HepG2 (cell line): Measurements from ENCODE around the gene MLLT1. TPM values are rescaled to one million over a fixed set of nuclear protein-coding genes. Genes with fewer than 3 reads are reported as not detected.
A peak's percentile ranks its signal among the peaks of the same experiment; 100 is the strongest.

Source experiments
- AHR ChIP-seq: IDR thresholded peaks from 2 replicates; pipeline ENCODE4 v1.6.1; 2018; ENCODE audit warnings: missing genetic modification reagents, missing compliant biosample characterization
- CENPT ChIP-seq: sonication (generic); formaldehyde crosslinking; IDR thresholded peaks from 2 replicates; pipeline ENCODE4 v1.8.0; 2022; ENCODE audit warnings: low read depth, mild to moderate bottlenecking, moderate library complexity, missing genetic modification reagents
- FIP1L1 ChIP-seq: fragments of 200-400 bp; formaldehyde crosslinking; IDR thresholded peaks from 2 replicates; pipeline ENCODE4 v1.6.1; 2018; ENCODE audit warnings: low read depth, mild to moderate bottlenecking, low read length, moderate library complexity, borderline replicate concordance; ENCODE audit not compliant: insufficient read depth
- FOXC1 ChIP-seq: sonication (generic); formaldehyde crosslinking; IDR thresholded peaks from 2 replicates; pipeline ENCODE4 v1.8.0; 2022; ENCODE audit warnings: mild to moderate bottlenecking, missing genetic modification reagents, borderline replicate concordance
- FOXO1 ChIP-seq: sonication (generic); formaldehyde crosslinking; IDR thresholded peaks from 2 replicates; pipeline ENCODE4 v1.4.0; 2020; ENCODE audit warnings: missing genetic modification reagents
- HOXA9 ChIP-seq: sonication (generic); formaldehyde crosslinking; IDR thresholded peaks from 2 replicates; pipeline ENCODE4 v1.8.1; 2022; ENCODE audit warnings: missing genetic modification reagents, mild to moderate bottlenecking, moderate library complexity, borderline replicate concordance
- KLF16 ChIP-seq, 2 experiments: sonication (generic) in 1 of 2; formaldehyde crosslinking in 1 of 2; IDR thresholded peaks; 2 replicates each; pipeline versions ENCODE4 v1.6.1 to v1.8.0; 2016 to 2023; ENCODE audit warnings: missing genetic modification reagents in 2 of 2, missing compliant biosample characterization in 1 of 2
- KLF9 ChIP-seq: IDR thresholded peaks from 2 replicates; pipeline ENCODE4 v1.6.1; 2016; ENCODE audit warnings: low read depth
- KMT2A ChIP-seq: sonication (generic); formaldehyde crosslinking; IDR thresholded peaks from 2 replicates; pipeline ENCODE4 v1.4.0; 2020; ENCODE audit warnings: missing genetic modification reagents
- PCBP2 ChIP-seq: fragments of 200-400 bp; formaldehyde crosslinking; optimal IDR thresholded peaks from 2 replicates; pipeline ENCODE3; 2018; ENCODE audit warnings: low read length, low read depth; ENCODE audit not compliant: poor library complexity, severe bottlenecking
- RBM39 ChIP-seq: fragments of 200-400 bp; formaldehyde crosslinking; IDR thresholded peaks from one replicate; pipeline ENCODE4 v1.6.1; 2018; ENCODE audit warnings: antibody characterized with exemption, mild to moderate bottlenecking, low read depth, low read length; ENCODE audit not compliant: poor library complexity, severe bottlenecking
- YEATS4 ChIP-seq: sonication (generic); formaldehyde crosslinking; IDR thresholded peaks from 2 replicates; pipeline ENCODE4 v1.4.0; 2020; ENCODE audit warnings: missing genetic modification reagents, borderline replicate concordance
- ZNF792 ChIP-seq: IDR thresholded peaks from 2 replicates; pipeline ENCODE4 v1.6.1; 2016
- polyA plus RNA-seq, 8 experiments: library from polyadenylated mRNA; depleted of rRNA in 3 of 8; stranded (reverse) in 7 of 8; unstranded in 1 of 8; fragments of >200 nt; fragmentation: Illumina TruSeq in 4 of 8; extraction: Trizol in 4 of 8; gene quantifications; 2 replicates each; pipeline versions ENCODE4 v1.2.1 to v1.2.3, GENCODE V29; 2011 to 2016; ENCODE audit warnings: low read depth in 4 of 8, missing spikeins in 1 of 8, mixed read lengths in 1 of 8; ENCODE audit not compliant: insufficient read depth in 1 of 8
- total RNA-seq, 5 experiments: library from RNA; depleted of rRNA; stranded (reverse); fragments of >200 nt; fragmentation: Illumina TruSeq; extraction: Trizol; gene quantifications; 2 replicates each; pipeline ENCODE4 v1.2.3, GENCODE V29; 2016; ENCODE audit warnings: low read depth in 1 of 5
- TF ChIP-seq, protein P1 (sequence below): sonication (generic); formaldehyde crosslinking; IDR thresholded peaks from 2 replicates; pipeline ENCODE4 v1.5.0; 2020; ENCODE audit warnings: missing genetic modification reagents
- TF ChIP-seq, protein P2 (sequence below): sonication (generic); formaldehyde crosslinking; IDR thresholded peaks from 2 replicates; pipeline ENCODE4 v1.8.1; 2023; ENCODE audit warnings: mild to moderate bottlenecking, missing genetic modification reagents
- TF ChIP-seq, protein P3 (sequence below), 2 experiments: sonication (generic) in 1 of 2; formaldehyde crosslinking in 1 of 2; IDR thresholded peaks; 2 replicates each; pipeline versions ENCODE4 v1.4.0 to v1.6.1; 2018 to 2020; ENCODE audit warnings: missing genetic modification reagents in 2 of 2, borderline replicate concordance in 1 of 2, low read depth in 1 of 2, mild to moderate bottlenecking in 1 of 2, missing biosample characterization in 1 of 2
- TF ChIP-seq, protein P4 (sequence below): sonication (generic); formaldehyde crosslinking; IDR thresholded peaks from 2 replicates; pipeline ENCODE4 v1.8.0; 2022; ENCODE audit warnings: missing genetic modification reagents, mild to moderate bottlenecking, inconsistent platforms, borderline replicate concordance

The MLLT1 gene
- total and polyA plus RNA-seq, 2 of the 13 experiments (the other 11 are each of a cell fraction or from before 2014, with no cell fraction given): 11.7 to 12.2 TPM

DNA sequence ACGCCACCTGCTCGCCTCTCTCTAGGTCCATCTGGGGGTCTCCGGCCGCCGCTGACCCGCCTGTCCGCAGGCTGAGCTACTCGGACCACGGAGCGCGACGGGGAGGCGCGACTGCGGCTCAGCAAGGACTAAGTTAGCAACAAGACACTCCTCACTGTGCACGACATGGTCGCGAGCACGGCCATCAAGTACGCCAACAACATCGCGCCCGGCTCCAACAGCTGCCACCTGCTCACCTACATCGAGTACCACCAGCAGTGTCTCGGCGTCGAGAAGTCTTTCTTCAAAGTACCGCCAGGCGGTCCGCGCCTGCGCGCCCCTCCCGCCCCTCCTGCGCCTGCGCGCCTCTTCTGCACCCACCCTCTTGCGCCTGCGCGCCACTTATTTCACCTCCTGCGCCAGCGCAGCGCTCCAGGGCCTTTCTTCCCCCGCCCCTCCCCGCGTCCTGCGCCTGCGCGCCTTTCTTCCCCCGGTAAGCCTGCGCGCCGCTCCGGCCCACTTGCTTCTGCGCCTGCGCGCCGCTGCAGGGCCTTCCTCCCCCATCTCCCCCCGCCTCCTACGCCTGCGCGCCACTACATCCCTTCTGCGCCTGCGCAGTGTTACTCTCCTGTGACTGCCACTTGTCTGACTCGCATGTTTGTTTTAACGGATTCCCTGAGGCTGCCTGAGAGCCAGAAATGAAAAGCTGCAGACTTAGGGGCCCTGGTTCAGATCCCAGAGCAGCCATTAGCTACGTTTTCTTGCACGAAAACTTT lies 80.4 kb downstream of the MLLT1 start (continued):
- TF ChIP-seq AHR (peak; percentile 70; the same call in 1 of the 2 replicates), KLF16 (CRISPR knock-in tag; IDR thresholded peaks at IDR 0.05) (peak in 1 of 2 experiments; percentile 49; a peak in 1 of 4 replicates), KLF9 (CRISPR knock-in tag) (0 out of 2 replicates have a peak, but pooled peaks have one; percentile 67), FOXC1 (peak; percentile 99), FIP1L1 (0 out of 2 replicates have a peak, but pooled peaks have one; percentile 66), HOXA9 (CRISPR knock-in tag) (no peak; the same call in 1 of the 2 replicates), PCBP2 (no peak), KMT2A (CRISPR knock-in tag) (peak; percentile 79), RBM39 (no peak), FOXO1 (peak; percentile 43; the same call in 1 of the 2 replicates), ZNF792 (CRISPR knock-in tag) (peak; percentile 77; the same call in 1 of the 2 replicates), YEATS4 (CRISPR knock-in tag) (no peak; the same call in 1 of the 2 replicates), CENPT (peak; percentile 93; the same call in 1 of the 2 replicates)
- TF ChIP-seq, protein P1, sequence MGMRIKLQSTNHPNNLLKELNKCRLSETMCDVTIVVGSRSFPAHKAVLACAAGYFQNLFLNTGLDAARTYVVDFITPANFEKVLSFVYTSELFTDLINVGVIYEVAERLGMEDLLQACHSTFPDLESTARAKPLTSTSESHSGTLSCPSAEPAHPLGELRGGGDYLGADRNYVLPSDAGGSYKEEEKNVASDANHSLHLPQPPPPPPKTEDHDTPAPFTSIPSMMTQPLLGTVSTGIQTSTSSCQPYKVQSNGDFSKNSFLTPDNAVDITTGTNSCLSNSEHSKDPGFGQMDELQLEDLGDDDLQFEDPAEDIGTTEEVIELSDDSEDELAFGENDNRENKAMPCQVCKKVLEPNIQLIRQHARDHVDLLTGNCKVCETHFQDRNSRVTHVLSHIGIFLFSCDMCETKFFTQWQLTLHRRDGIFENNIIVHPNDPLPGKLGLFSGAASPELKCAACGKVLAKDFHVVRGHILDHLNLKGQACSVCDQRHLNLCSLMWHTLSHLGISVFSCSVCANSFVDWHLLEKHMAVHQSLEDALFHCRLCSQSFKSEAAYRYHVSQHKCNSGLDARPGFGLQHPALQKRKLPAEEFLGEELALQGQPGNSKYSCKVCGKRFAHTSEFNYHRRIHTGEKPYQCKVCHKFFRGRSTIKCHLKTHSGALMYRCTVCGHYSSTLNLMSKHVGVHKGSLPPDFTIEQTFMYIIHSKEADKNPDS (CRISPR knock-in tag): peak; percentile 50; the same call in 1 of the 2 replicates
- TF ChIP-seq, protein P2, sequence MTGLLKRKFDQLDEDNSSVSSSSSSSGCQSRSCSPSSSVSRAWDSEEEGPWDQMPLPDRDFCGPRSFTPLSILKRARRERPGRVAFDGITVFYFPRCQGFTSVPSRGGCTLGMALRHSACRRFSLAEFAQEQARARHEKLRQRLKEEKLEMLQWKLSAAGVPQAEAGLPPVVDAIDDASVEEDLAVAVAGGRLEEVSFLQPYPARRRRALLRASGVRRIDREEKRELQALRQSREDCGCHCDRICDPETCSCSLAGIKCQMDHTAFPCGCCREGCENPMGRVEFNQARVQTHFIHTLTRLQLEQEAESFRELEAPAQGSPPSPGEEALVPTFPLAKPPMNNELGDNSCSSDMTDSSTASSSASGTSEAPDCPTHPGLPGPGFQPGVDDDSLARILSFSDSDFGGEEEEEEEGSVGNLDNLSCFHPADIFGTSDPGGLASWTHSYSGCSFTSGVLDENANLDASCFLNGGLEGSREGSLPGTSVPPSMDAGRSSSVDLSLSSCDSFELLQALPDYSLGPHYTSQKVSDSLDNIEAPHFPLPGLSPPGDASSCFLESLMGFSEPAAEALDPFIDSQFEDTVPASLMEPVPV (CRISPR knock-in tag): peak; percentile 64; the same call in 1 of the 2 replicates
- TF ChIP-seq, protein P3, sequence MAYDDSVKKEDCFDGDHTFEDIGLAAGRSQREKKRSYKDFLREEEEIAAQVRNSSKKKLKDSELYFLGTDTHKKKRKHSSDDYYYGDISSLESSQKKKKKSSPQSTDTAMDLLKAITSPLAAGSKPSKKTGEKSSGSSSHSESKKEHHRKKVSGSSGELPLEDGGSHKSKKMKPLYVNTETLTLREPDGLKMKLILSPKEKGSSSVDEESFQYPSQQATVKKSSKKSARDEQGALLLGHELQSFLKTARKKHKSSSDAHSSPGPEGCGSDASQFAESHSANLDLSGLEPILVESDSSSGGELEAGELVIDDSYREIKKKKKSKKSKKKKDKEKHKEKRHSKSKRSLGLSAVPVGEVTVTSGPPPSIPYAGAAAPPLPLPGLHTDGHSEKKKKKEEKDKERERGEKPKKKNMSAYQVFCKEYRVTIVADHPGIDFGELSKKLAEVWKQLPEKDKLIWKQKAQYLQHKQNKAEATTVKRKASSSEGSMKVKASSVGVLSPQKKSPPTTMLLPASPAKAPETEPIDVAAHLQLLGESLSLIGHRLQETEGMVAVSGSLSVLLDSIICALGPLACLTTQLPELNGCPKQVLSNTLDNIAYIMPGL (CRISPR knock-in tag; IDR thresholded peaks at IDR 0.05; ENCODE audit: borderline replicate concordance in 1 of 2, low read depth in 1 of 2): 0 out of 4 replicates have a peak, but pooled peaks of 1 of the 2 experiments have one; percentile 30
- TF ChIP-seq, protein P4, sequence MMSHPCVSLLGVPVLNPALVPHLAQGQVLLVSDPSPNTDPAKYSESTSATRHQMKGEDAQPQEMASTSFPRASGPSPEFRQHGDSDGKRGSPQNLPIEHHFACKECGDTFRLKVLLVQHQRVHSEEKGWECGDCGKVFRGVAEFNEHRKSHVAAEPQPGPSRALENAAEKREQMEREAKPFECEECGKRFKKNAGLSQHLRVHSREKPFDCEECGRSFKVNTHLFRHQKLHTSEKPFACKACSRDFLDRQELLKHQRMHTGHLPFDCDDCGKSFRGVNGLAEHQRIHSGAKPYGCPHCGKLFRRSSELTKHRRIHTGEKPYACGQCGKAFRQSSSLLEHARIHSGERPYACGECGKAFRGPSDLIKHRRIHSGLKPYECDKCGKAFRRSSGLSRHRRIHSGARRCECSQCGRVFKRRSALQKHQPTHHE (CRISPR knock-in tag): no peak
